ENCODE data around the gene BTBD17. TPM values are rescaled to one million over a fixed set of nuclear protein-coding genes. Genes with fewer than 3 reads are reported as not detected.

Gene BTBD17, protein sequence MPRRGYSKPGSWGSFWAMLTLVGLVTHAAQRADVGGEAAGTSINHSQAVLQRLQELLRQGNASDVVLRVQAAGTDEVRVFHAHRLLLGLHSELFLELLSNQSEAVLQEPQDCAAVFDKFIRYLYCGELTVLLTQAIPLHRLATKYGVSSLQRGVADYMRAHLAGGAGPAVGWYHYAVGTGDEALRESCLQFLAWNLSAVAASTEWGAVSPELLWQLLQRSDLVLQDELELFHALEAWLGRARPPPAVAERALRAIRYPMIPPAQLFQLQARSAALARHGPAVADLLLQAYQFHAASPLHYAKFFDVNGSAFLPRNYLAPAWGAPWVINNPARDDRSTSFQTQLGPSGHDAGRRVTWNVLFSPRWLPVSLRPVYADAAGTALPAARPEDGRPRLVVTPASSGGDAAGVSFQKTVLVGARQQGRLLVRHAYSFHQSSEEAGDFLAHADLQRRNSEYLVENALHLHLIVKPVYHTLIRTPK
- under 0.01 TPM in 1 of 2 replicates, not detected in the other for total RNA-seq

DNA sequence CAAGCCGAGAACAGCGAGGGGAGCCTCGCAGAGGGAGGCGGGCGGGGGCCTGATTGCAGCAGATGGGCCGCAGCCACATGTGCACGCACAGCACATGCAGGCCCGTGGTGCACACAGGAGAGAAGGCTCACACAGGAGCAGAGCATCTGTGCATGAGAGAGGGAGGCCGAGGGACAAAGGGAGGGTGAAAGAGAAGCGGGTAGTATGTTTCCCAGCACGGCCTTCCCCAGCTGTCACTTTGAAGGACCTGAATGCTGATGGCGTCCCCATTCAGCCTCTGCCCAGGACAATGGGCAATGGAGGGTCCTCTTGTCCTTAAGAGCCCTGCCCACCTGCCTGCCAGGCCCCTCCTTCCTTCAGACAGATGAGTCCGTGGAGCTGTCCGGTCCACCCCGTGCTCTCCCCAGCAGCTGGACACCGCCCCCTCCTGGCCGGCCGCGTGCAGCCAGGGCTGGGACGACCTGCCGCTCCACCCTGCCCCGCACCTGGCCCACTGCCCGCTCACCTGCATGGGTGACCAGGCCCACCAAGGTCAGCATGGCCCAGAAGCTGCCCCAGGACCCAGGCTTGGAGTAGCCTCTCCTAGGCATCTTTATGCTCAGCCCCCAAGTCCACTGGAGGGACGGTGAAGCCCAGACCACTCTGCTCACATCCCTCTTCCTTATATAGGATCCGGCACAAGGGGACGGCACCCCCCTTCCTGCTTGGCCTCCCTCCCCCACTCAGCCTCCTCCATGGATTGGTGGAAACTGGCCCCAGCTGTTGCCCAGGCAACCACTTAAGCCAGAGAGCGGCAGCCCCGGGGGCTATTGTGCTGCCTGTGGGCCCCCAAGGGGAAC, at the start of gene BTBD17:
BTBD17 (minus strand) TSS at position 639 of the 839 bp plus-strand sequence; CDS start at position 590, 49 bp downstream.

GRCh38 chr17:74367206-74367605, 5.5 kb upstream of the BTBD17 start, which contains the start of gene GPR142:
GPR142 (plus strand) TSS chr17:74367506; CDS start chr17:74369541, 2,035 bp downstream.

GRCh38 chr17:74325743-74326379, 35.8 kb downstream of the BTBD17 start, which contains the start of gene KIF19:
KIF19 (plus strand) TSS chr17:74326226; CDS start chr17:74326350, 124 bp downstream.

Other genes starting within 250 kb of the BTBD17 start
- 429 and 862 TPM in 2 replicates for gene RPL38, start 158.2 kb downstream of the BTBD17 start, total RNA-seq
- gene TTYH2, start 148.3 kb downstream of the BTBD17 start, total RNA-seq = 1.5 and 5.5 TPM in 2 replicates
- not detected in 2 replicates for gene DNAI2, start 87.6 kb downstream of the BTBD17 start, total RNA-seq
- 3.6 and 4.3 TPM in 2 replicates for gene KIF19, start 35.6 kb downstream of the BTBD17 start, total RNA-seq
- not detected in 2 replicates for gene GPR142, start 5.6 kb upstream of the BTBD17 start, total RNA-seq
- gene GPRC5C, start 70.2 kb upstream of the BTBD17 start, total RNA-seq = not detected in 2 replicates
- gene CD300A, start 104.8 kb upstream of the BTBD17 start, total RNA-seq = not detected in 2 replicates
- not detected in 2 replicates for gene CD300LB, start 169.6 kb upstream of the BTBD17 start, total RNA-seq
- not detected in 2 replicates for gene CD300C, start 184.2 kb upstream of the BTBD17 start, total RNA-seq
- gene CD300H, start 205.6 kb upstream of the BTBD17 start, total RNA-seq = not detected in 2 replicates
- gene CD300LD, start 230.4 kb upstream of the BTBD17 start, total RNA-seq = not detected in 2 replicates

All from thoracic aorta endothelial cell (primary cell).